ENCODE measurements around the gene NNMT. TPM values are rescaled to one million over a fixed set of nuclear protein-coding genes. Genes with fewer than 3 reads are reported as not detected.

NNMT gene
- total RNA-seq, 1 donor from 2014 or later = 394 TPM

GRCh38 chr11:114348200-114349191 is 52.3 kb downstream of the NNMT start:
- Histone ChIP-seq H2AFZ (ENCODE audit: low read depth, low read length) (peak overlapping the region; percentile 27), H3K36me3 (ENCODE audit: insufficient read depth, low read length) (no peaks in the 10 kb centered on the region), H3K9me3 (ENCODE audit: insufficient read depth, low read depth, low read length) (peaks cover 3% of the 10 kb centered on the region), H3K27me3 (ENCODE audit: insufficient read depth, low read length) (no peaks in the 10 kb centered on the region), H3K27ac (ENCODE audit: low read depth, low read length) (no peak overlapping the region), H3K4me1 (ENCODE audit: insufficient read depth, low read length) (peaks cover 2% of the 10 kb centered on the region), H3K4me3 (ENCODE audit: insufficient read depth, low read depth, low read length) (no peak overlapping the region), H4K20me1 (ENCODE audit: insufficient read depth, low read length) (no peaks in the 10 kb centered on the region), H3K9ac (ENCODE audit: low read length) (no peak overlapping the region), H3K4me2 (ENCODE audit: low read length) (no peak overlapping the region), H3K79me2 (ENCODE audit: insufficient read depth, low read length) (no peaks in the 10 kb centered on the region)
- TF ChIP-seq, protein P1, sequence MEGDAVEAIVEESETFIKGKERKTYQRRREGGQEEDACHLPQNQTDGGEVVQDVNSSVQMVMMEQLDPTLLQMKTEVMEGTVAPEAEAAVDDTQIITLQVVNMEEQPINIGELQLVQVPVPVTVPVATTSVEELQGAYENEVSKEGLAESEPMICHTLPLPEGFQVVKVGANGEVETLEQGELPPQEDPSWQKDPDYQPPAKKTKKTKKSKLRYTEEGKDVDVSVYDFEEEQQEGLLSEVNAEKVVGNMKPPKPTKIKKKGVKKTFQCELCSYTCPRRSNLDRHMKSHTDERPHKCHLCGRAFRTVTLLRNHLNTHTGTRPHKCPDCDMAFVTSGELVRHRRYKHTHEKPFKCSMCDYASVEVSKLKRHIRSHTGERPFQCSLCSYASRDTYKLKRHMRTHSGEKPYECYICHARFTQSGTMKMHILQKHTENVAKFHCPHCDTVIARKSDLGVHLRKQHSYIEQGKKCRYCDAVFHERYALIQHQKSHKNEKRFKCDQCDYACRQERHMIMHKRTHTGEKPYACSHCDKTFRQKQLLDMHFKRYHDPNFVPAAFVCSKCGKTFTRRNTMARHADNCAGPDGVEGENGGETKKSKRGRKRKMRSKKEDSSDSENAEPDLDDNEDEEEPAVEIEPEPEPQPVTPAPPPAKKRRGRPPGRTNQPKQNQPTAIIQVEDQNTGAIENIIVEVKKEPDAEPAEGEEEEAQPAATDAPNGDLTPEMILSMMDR (IDR thresholded peaks at IDR 0.05; ENCODE audit: insufficient read depth, low read depth, low read length) = peak; percentile 55
- TF ChIP-seq EZH2 (IDR thresholded peaks at IDR 0.05; ENCODE audit: insufficient read depth, low read length) = no peak
- no peak for FAIRE-seq
- DNase-seq (ENCODE audit: low read depth) = peak; percentile 33
- Mint-ChIP-seq H3K36me3 (ENCODE audit: low read depth, unreplicated experiment) (no peaks in the 10 kb centered on the region), H3K27me3 (ENCODE audit: low read depth, unreplicated experiment) (no peaks in the 10 kb centered on the region), H3K9me3 (ENCODE audit: unreplicated experiment) (no peaks in the 10 kb centered on the region), H3K4me1 (ENCODE audit: low read depth, unreplicated experiment) (peaks cover 1% of the 10 kb centered on the region), H3K27ac (ENCODE audit: unreplicated experiment) (peak overlapping the region; percentile 41), H3K4me3 (ENCODE audit: unreplicated experiment) (no peak overlapping the region)

- H3K4me3 ChIP-seq (ENCODE audit: insufficient read depth, low read depth, low read length) = no peak overlapping the region
- Mint-ChIP-seq H3K36me3 (ENCODE audit: low read depth, unreplicated experiment) (no peaks in the 10 kb centered on the region), H3K9me3 (ENCODE audit: unreplicated experiment) (no peaks in the 10 kb centered on the region), H3K27me3 (ENCODE audit: low read depth, unreplicated experiment) (no peaks in the 10 kb centered on the region), H3K4me3 (ENCODE audit: unreplicated experiment) (no peak overlapping the region), H3K27ac (ENCODE audit: unreplicated experiment) (no peak overlapping the region), H3K4me1 (ENCODE audit: low read depth, unreplicated experiment) (peaks cover 9% of the 10 kb centered on the region)
- H3K27ac ChIP-seq (ENCODE audit: low read depth, low read length) = no peak overlapping the region
- peaks cover 8% of the 10 kb centered on the region for H3K4me1 ChIP-seq (ENCODE audit: insufficient read depth, low read length)
- no peaks in the 10 kb centered on the region for H3K79me2 ChIP-seq (ENCODE audit: insufficient read depth, low read length)
- no peaks in the 10 kb centered on the region for H3K36me3 ChIP-seq (ENCODE audit: insufficient read depth, low read length)
- peaks cover 3% of the 10 kb centered on the region for H3K9me3 ChIP-seq (ENCODE audit: insufficient read depth, low read depth, low read length)
- peak overlapping the region; percentile 31 for H3K4me2 ChIP-seq (ENCODE audit: low read length)
- no peaks in the 10 kb centered on the region for H3K27me3 ChIP-seq (ENCODE audit: insufficient read depth, low read length)
- H4K20me1 ChIP-seq (ENCODE audit: insufficient read depth, low read length) = no peaks in the 10 kb centered on the region
- TF ChIP-seq, protein P1 (IDR thresholded peaks at IDR 0.05; ENCODE audit: insufficient read depth, low read depth, low read length) = no peak
- TF ChIP-seq EZH2 (IDR thresholded peaks at IDR 0.05; ENCODE audit: insufficient read depth, low read length) = no peak
- H2AFZ ChIP-seq (ENCODE audit: low read depth, low read length) = no peak overlapping the region
- FAIRE-seq = no peak
- DNase-seq (ENCODE audit: low read depth) = no peak
- H3K9ac ChIP-seq (ENCODE audit: low read length) = no peak overlapping the region
These were observed 53.8 kb downstream of the NNMT start for GRCh38 chr11:114350022-114350421.

GRCh38 chr11:114353443-114353842 is 57.2 kb downstream of the NNMT start:
- H3K27me3 ChIP-seq (ENCODE audit: insufficient read depth, low read length) = no peaks in the 10 kb centered on the region
- Mint-ChIP-seq H3K36me3 (ENCODE audit: low read depth, unreplicated experiment) (no peaks in the 10 kb centered on the region), H3K4me3 (ENCODE audit: unreplicated experiment) (no peak overlapping the region), H3K9me3 (ENCODE audit: unreplicated experiment) (no peaks in the 10 kb centered on the region), H3K27ac (ENCODE audit: unreplicated experiment) (peak overlapping the region; percentile 35), H3K4me1 (ENCODE audit: low read depth, unreplicated experiment) (peaks cover 9% of the 10 kb centered on the region), H3K27me3 (ENCODE audit: low read depth, unreplicated experiment) (no peaks in the 10 kb centered on the region)
- FAIRE-seq = no peak
- H3K79me2 ChIP-seq (ENCODE audit: insufficient read depth, low read length) = no peaks in the 10 kb centered on the region
- no peak for DNase-seq (ENCODE audit: low read depth)
- H3K4me2 ChIP-seq (ENCODE audit: low read length) = peak overlapping the region; percentile 72
- TF ChIP-seq EZH2 (IDR thresholded peaks at IDR 0.05; ENCODE audit: insufficient read depth, low read length) = no peak
- TF ChIP-seq, protein P1 (IDR thresholded peaks at IDR 0.05; ENCODE audit: insufficient read depth, low read depth, low read length) = no peak
- no peak overlapping the region for H2AFZ ChIP-seq (ENCODE audit: low read depth, low read length)
- H3K36me3 ChIP-seq (ENCODE audit: insufficient read depth, low read length) = no peaks in the 10 kb centered on the region
- peak overlapping the region; percentile 62 for H3K27ac ChIP-seq (ENCODE audit: low read depth, low read length)
- no peaks in the 10 kb centered on the region for H4K20me1 ChIP-seq (ENCODE audit: insufficient read depth, low read length)
- no peaks in the 10 kb centered on the region for H3K9me3 ChIP-seq (ENCODE audit: insufficient read depth, low read depth, low read length)
- H3K4me1 ChIP-seq (ENCODE audit: insufficient read depth, low read length) = peaks cover 8% of the 10 kb centered on the region
- H3K9ac ChIP-seq (ENCODE audit: low read length) = peak overlapping the region; percentile 49
- H3K4me3 ChIP-seq (ENCODE audit: insufficient read depth, low read depth, low read length) = peak overlapping the region; percentile 3
